Cardiac fibroblast (primary cell): ENCODE measurements around the gene SMIM30.
"Not testable (repeated sequence)": the region's sequence is repeated elsewhere in the genome, so short reads cannot be mapped to it uniquely, and the experiment has no call there.

ENCODE experiments used
- DNase-seq, 2 donors: peaks; one replicate each; pipeline versions ENCODE4 v3.0.0 to v3.0.0-alpha.2; 2010; ENCODE audit warnings: low read depth in 2 of 2
- H3K4me3 ChIP-seq, 2 donors: replicated peaks in 1 of 2; 1 replicate in 1 of 2; 2 replicates in 1 of 2; pipeline ENCODE4 v1.5.1; 2011; ENCODE audit warnings: low read depth in 2 of 2, low read length in 2 of 2, mild to moderate bottlenecking in 2 of 2, moderate library complexity in 1 of 2
- TF ChIP-seq, protein P1 (sequence below): IDR thresholded peaks from one replicate; pipeline ENCODE4 v1.5.1; 2011; ENCODE audit warnings: low read depth, mild to moderate bottlenecking, low read length, inconsistent platforms

Gene SMIM30, protein sequence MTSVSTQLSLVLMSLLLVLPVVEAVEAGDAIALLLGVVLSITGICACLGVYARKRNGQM

DNA sequence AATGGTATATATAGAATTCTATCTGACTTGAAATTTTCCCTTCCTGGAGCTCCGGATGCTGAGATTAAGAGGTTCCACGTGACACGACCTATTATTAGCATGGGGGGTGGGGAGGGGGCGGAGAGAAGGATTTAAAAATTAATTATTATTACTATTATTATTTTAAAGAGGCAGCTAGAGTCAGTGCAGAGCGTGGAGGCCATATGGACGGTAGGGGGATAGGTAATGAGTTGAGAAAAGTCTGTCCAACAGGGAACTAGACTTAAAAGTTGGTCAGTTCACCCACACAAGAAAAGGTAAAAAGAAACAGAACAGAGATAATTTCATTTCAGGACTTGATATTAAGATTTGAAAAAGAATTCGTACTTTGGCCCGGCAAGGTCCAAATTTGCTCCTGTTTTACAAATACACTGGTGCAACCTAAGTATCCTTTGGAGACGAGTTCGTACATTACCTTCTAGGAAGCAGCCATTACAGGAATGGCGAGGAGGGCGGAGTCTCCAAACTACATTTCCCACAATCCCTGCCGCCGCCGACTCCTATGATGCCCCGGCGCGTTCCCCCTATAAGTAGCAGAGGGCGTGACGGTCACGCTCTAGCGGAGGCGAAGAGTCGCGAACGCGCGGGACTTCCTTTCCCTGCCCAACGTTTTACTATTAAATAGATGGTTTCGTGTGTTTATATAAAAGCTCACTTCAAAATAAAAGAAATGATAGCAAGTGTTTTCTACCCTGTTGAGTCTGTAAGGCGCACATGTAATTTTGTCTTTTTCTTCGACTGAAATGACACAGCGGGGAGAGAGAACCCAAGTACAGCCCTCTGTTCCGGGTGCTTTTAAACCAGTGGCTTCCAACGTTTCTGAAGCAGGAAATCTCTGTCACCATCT lies at the start of gene SMIM30:
SMIM30 (minus strand) TSS at position 481 of the 886 bp plus-strand sequence. CDS start 976 bp downstream, outside the sequence.
- TF ChIP-seq, protein P1, sequence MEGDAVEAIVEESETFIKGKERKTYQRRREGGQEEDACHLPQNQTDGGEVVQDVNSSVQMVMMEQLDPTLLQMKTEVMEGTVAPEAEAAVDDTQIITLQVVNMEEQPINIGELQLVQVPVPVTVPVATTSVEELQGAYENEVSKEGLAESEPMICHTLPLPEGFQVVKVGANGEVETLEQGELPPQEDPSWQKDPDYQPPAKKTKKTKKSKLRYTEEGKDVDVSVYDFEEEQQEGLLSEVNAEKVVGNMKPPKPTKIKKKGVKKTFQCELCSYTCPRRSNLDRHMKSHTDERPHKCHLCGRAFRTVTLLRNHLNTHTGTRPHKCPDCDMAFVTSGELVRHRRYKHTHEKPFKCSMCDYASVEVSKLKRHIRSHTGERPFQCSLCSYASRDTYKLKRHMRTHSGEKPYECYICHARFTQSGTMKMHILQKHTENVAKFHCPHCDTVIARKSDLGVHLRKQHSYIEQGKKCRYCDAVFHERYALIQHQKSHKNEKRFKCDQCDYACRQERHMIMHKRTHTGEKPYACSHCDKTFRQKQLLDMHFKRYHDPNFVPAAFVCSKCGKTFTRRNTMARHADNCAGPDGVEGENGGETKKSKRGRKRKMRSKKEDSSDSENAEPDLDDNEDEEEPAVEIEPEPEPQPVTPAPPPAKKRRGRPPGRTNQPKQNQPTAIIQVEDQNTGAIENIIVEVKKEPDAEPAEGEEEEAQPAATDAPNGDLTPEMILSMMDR: peak; percentile 18
- H3K4me3 ChIP-seq: peak within 1 kb of the TSS; percentile 53 to 72
- DNase-seq: peak; percentile 92 to 93

DNA sequence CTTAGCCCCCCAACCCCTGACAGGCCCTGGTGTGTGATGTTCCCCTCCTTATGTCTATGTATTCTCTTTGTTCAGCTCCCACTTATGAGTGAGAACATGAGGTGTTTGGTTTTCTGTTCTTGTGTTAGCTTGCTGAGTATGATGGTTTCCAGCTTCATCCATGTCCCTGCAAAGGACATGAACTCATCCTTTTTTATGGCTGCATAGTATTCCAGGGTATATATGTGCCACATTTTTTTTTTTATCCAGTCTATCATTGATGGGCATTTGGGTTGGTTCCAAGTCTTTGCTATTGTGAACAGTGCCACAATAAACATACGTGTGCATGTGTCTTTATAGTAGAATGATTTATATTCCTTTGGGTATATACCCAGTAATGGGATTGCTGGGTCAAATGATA lies 47.8 kb upstream of the SMIM30 start:
- not testable (repeated sequence) for H3K4me3 ChIP-seq, DNase-seq

DNA sequence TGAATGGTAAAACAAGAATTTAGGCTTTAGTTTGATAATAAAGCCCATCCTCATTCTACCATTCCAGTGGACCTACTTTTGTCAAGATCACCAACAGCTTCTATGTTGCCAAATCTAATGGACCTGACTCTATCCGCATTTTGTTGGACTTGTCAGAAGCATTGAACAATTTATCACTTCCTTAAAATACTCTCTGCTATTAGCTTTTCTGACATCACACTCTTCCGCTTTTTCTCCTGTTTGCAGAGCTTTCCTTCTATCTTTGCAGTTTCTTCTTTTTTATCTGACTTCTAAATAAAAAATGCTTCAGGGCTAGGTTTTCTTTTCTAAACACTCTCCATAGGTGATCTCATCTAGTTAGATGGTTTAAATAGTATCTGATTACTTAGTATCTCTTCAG lies 42.7 kb upstream of the SMIM30 start:
- DNase-seq: no peak
- TF ChIP-seq, protein P1: no peak
- H3K4me3 ChIP-seq: no peak overlapping the region

DNA sequence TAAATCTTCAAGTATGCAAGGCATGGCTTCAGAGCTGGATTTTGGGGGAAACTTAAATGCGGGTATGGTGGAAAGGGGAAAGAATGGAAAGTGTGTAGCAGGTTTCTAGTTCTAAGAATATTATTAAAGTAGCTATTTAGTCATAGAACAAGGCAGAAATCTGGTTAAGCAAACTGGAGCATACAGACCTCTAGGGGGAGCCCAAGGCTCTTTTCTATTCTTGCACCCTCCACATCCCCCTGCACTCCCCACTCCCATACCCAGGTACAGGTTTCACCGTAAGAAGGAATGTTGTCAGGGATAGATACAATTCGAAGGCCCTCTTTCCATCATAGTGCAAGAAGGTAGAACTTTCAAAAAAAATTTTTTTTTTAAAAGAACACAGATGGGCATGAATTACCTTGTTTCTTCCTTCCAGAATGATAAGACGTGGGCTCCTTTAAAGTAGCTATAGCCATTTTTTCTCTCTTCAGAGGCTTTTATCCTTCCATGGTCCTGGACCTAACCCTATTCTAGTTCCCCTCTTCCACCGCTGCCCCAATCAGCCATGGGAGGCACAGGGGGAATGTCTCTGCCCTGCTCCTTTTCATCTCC lies 41.5 kb upstream of the SMIM30 start:
- H3K4me3 ChIP-seq: no peak overlapping the region
- TF ChIP-seq, protein P1: peak; percentile 70
- peak; percentile 35 to 63 for DNase-seq

DNA sequence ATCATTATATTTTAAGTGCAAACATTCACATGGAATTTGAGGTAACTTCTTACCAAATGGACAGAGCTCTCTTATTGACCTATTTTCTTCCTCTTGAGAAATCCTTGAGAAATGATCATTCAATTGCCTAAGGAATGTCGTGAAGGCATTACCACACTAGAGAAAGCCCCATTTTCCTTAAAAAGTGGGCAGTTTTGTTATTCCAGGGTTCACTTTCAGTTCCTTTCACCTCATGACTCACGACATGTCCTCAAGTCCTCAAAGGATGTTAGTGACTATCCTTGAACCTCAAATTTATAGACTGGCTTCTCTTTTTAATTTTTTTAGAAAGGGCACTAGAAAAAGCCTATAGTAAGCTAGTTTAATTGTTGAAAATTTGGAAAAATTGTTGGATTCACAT lies 40.4 kb upstream of the SMIM30 start:
- DNase-seq: no peak
- TF ChIP-seq, protein P1: no peak

DNA sequence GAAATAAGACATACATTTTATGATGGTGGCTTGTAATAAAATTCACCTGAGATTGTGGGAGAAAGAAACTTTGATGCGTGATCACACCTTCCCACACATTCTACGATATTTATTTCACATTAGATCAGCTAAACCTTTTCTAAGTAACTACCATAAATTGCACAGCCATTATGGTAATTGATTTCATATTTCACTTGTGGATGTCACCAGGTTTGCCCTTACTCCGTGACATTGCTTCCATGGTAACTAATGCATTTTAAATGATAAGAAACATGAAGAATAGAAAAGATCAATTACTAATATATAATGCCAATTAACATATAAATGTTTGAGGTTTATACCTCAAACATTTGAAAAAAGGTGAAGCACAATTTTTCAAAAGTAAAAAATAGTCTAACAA lies 35.8 kb upstream of the SMIM30 start:
- DNase-seq: no peak
- H3K4me3 ChIP-seq: no peak overlapping the region
- TF ChIP-seq, protein P1: no peak

More for the DNA sequence above, 40.4 kb upstream of the SMIM30 start:
- no peak overlapping the region for H3K4me3 ChIP-seq

DNA sequence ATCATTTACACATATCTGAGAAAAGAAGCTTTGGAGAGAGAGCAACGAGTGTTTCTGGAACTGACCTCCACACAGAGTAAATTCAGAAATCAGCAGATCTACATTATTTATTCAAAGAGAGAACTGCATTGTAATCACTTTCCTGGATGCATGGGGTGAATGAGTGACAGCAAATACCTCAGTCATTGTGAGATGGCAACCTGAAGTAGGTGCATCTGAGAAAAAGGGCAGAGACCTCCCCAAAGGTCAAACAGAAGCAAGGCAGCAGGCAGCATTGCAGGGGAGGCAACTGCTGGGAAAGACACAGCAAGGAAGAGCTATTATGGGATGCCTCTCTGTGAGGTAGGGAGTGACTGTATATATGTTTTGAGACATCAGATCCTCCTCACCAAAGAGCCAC lies 26.5 kb upstream of the SMIM30 start:
- DNase-seq: no peak
- H3K4me3 ChIP-seq: no peak overlapping the region
- TF ChIP-seq, protein P1: no peak
